Measurements from ENCODE around the gene HIF1AN.
A peak's percentile ranks its signal among the peaks of the same experiment; 100 is the strongest.

HIF1AN gene

DNA sequence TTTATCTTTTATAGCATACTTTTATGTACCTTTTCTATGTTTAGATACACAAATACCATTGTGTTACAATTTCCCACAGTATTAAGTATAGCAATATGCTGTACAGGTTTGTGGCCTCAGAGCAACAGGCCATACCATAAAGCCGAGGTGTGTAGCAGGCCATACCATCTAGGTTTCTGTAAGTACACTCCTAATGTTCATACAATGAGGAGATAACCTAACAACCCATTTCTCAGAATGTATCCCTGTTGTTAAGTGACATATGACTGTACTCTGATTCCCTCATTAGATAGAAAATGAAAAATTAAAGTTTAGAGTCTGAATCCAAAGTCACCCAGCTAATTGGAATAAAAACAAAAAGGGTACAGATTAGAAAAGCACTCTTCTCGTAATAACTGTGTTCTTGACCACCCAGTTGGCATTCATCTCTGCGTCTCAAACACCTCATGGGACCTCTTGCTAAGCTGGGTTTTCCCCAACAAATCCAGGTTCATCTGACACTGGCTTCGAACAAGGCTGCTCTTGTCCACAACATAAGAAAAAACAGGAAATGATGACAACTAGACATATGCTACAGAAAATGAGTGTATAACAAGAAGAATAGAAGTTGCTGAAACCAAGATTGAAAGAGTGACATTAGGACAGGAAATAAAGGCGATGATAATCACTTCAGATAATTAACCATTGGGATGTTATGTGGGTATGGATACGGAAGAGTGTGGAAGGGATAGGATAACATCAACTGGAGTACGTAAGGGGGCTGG is 7.4 kb upstream of the HIF1AN start:
- peak overlapping the region; percentile 97 to 98 for H3K27ac Mint-ChIP-seq
- H3K9me3 Mint-ChIP-seq: no peaks in the 10 kb centered on the region
- H3K27me3 Mint-ChIP-seq: no peaks in the 10 kb centered on the region
- H3K4me3 Mint-ChIP-seq: peak overlapping the region; percentile 91 to 96
- ATAC-seq (replicated peaks) (peak; percentile 48), DNase-seq (no peak)
- H3K4me1 Mint-ChIP-seq (ENCODE audit: low read depth in 2 of 2): peaks cover 19 to 26% of the 10 kb centered on the region in 2 donors
- H3K36me3 Mint-ChIP-seq (ENCODE audit: insufficient read depth): peaks cover 33% of the 10 kb centered on the region

DNA sequence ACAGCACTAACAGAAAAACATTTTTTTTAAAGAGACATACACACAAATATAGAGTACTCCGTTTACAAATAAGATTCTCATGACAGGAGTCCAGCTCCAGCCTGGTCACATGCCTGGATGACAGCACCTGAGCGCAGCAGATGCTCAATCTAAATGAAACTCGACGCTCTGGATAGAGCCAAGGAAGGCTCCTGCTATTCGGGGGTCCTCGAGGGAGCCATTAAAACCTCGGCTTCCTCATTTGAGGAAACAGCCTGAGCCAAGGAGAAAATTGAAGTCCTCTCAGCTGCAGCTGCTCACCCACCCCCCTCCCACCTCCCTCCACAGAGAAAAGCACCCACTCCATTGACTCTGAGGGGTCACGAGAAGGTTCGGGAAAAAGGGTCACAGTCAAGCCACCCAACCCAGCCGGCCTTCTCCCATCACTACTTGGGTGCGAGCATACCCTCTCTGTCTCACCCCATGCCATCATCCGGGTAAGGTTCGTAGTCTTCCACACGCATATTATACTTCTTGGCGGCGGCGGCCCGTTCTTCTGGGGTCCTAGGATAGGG is 6.7 kb upstream of the HIF1AN start:
- Mint-ChIP-seq H3K4me1 (ENCODE audit: low read depth in 2 of 2) (peaks cover 19 to 23% of the 10 kb centered on the region in 2 donors), H3K36me3 (ENCODE audit: insufficient read depth) (peaks cover 29% of the 10 kb centered on the region), H3K27me3 (no peaks in the 10 kb centered on the region), H3K27ac (peak overlapping the region; percentile 97 to 98), H3K4me3 (peak overlapping the region; percentile 91 to 96), H3K9me3 (no peaks in the 10 kb centered on the region)
- DNase-seq (peak in 2 of 3 experiments; percentile 5 to 17), ATAC-seq (replicated peaks) (peak; percentile 18)

DNA sequence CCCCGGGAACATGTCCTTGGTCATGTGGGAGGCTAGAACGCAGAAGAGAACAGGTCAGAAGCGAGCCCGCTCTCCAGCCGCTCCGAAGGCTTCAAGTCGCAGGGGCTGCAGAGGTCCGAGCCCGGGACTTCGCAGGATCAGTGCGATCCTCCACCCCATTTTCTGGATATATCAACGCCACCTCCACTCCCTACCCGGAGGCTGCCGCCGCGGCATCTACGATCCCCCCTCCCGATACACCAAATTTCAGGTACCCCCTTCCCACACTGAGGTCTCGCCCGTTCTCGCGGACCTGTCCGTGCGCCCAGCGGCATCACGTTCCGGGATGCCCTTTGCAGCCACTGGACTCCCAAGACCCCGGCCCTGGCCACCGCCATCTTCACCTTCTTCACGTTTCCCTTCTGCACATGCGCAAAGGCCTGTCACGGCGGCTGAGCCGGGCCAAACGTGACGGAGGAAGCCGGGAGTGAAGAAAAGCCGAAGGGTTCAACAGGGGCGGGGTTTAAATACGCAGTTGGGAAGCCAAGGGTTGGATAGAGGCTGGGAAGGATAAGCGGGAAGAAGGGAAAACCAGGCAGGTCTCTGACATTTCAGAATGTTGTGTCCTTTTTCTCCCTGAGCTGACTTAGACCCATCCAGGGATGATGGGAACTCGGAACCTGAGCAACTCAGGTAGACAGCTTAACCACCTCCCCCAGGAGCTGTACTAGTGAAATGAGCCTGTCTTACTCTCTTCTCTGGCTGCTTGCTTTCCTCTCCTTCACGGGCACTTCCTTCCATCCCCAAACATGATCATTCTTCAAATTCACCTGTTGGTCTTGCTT is 6.1 kb upstream of the HIF1AN start, which contains the start of gene NDUFB8:
NDUFB8 (minus strand) TSS at position 397 of the 824 bp plus-strand sequence; CDS start at position 377, 20 bp downstream.
- DNase-seq (peak; percentile 82 to 87 (median 86)), ATAC-seq (replicated peaks) (peak; percentile 82)
- Mint-ChIP-seq H3K36me3 (ENCODE audit: insufficient read depth) (peaks cover 29% of the 10 kb centered on the region), H3K27ac (peak within 1 kb of the TSS; percentile 97 to 98), H3K4me1 (ENCODE audit: low read depth in 2 of 2) (peaks cover 15 to 23% of the 10 kb centered on the region in 2 donors), H3K4me3 (peak within 1 kb of the TSS; percentile 91 to 96), H3K27me3 (no peaks in the 10 kb centered on the region), H3K9me3 (no peaks in the 10 kb centered on the region)

DNA sequence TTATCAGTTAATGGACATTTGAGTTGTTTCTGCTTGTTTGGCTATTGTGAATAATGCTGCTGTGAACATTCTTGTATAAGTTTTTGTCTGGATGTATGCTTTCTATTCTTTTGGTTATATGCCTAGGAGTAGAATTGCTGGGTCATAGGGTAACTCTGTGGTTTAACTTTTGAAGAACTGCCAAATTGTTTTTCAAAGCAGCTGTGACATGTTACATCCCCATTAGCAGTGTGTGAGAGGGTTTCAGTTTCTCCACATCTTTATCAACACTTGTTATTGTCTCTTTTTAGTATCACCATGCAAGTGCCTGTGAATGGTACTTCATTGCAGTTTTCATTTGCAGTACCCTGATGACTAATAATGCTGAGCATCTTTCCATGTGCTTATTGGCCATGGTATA is 4.0 kb upstream of the HIF1AN start:
- H3K9me3 Mint-ChIP-seq: no peaks in the 10 kb centered on the region
- no peaks in the 10 kb centered on the region for H3K27me3 Mint-ChIP-seq
- no peak for DNase-seq
- peaks cover 18 to 23% of the 10 kb centered on the region in 2 donors for H3K4me1 Mint-ChIP-seq (ENCODE audit: low read depth in 2 of 2)
- no peak overlapping the region for H3K27ac Mint-ChIP-seq
- no peak for ATAC-seq (replicated peaks)
- H3K4me3 Mint-ChIP-seq: no peak overlapping the region
- peaks cover 10% of the 10 kb centered on the region for H3K36me3 Mint-ChIP-seq (ENCODE audit: insufficient read depth)

DNA sequence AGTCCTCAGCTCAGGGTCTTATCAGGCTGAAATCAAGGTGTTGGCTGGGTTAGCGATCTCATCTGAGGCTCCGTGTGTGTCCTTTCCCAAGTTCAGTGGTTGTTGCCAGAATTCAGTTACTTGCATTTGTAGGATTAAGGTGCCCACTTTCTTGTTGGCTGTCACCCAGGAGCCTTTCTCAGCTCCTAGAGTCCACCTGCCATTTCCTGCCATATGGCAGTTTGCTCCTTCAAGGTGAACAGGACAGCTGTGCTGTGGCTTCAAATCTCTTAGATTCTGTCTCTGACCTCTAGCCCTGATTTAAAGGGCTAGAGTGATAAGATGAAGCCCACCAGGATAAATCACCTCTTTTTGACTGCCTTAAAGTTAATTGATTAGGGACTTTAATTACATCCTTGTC is 1.0 kb upstream of the HIF1AN start:
- Mint-ChIP-seq H3K4me3 (no peak overlapping the region), H3K36me3 (ENCODE audit: insufficient read depth) (peaks cover 17% of the 10 kb centered on the region), H3K27me3 (no peaks in the 10 kb centered on the region), H3K4me1 (ENCODE audit: low read depth in 2 of 2) (peaks cover 21 to 22% of the 10 kb centered on the region in 2 donors), H3K27ac (no peak overlapping the region), H3K9me3 (no peaks in the 10 kb centered on the region)
- no peak for DNase-seq
- no peak for ATAC-seq (replicated peaks)

DNA sequence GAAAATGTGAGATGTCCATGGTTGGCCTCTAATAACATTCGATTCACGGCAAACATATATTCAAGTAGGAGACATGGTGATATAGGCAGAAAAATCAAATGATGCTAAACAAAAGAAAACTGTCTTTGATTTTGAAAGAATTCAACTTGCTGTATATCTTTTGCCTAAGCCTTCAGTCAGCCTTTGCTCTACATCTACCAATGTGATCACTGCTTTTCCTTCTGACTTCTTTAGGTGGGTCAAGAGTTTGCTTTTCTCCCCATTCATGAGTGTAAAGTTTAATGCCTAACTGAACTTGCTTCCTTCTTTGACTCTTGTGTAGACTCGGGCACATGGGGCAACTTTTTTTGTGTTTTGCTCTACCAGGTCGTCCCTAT is 417 bp upstream of the HIF1AN start:
- no peaks in the 10 kb centered on the region for H3K9me3 Mint-ChIP-seq
- DNase-seq (no peak), ATAC-seq (replicated peaks) (peak; percentile 1)
- peaks cover 16 to 17% of the 10 kb centered on the region in 2 donors for H3K4me1 Mint-ChIP-seq (ENCODE audit: low read depth in 2 of 2)
- no peak overlapping the region for H3K27ac Mint-ChIP-seq
- peaks cover 17% of the 10 kb centered on the region for H3K36me3 Mint-ChIP-seq (ENCODE audit: insufficient read depth)
- H3K4me3 Mint-ChIP-seq: no peak overlapping the region
- H3K27me3 Mint-ChIP-seq: no peaks in the 10 kb centered on the region

DNA sequence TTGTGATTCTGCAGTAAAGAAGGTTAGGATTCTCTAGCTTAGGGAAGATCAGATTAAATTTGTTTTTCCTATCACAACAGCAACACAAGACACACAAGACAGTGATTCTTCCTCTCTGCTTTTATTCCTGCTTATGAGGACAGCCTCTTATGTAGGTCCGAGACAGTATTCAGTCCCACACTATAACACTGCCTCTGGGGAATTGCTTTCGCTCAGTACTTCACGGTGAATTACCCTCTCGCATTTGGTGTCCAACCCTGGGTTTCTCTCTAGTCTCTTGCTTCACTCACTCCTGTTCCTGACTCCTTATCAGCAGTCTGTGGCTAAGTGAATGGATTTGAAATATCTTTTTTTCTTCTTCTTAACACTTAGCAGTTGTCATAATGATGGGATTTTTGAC is 1.7 kb downstream of the HIF1AN start:
- Mint-ChIP-seq H3K4me3 (peak overlapping the region in 1 of 2 donors; percentile 34), H3K36me3 (ENCODE audit: insufficient read depth) (peaks cover 36% of the 10 kb centered on the region), H3K9me3 (no peaks in the 10 kb centered on the region), H3K27ac (no peak overlapping the region), H3K4me1 (ENCODE audit: low read depth in 2 of 2) (peaks cover 14 to 19% of the 10 kb centered on the region in 2 donors), H3K27me3 (no peaks in the 10 kb centered on the region)
- ATAC-seq (replicated peaks): no peak
- DNase-seq: no peak

DNA sequence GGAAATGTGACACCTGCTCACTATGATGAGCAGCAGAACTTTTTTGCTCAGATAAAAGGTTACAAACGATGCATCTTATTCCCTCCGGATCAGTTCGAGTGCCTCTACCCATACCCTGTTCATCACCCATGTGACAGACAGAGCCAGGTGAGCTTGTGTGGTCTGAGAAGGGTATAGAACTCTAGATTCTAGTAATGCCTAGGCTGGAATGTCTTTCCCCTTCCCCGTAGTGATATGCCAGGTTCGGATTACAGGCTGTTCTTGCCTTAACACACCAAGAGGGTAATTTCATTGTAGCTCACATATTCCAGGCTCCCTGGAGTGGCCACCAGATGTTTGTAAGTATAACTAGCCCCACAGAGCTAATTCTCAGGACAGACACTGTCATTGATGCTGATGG is 9.2 kb downstream of the HIF1AN start:
- Mint-ChIP-seq H3K27me3 (no peaks in the 10 kb centered on the region), H3K9me3 (no peaks in the 10 kb centered on the region), H3K4me3 (no peak overlapping the region), H3K4me1 (ENCODE audit: low read depth in 2 of 2) (peaks cover 3 to 4% of the 10 kb centered on the region in 2 donors), H3K27ac (no peak overlapping the region), H3K36me3 (ENCODE audit: insufficient read depth) (peaks cover 85% of the 10 kb centered on the region)
- no peak for DNase-seq
- ATAC-seq (replicated peaks): no peak

DNA sequence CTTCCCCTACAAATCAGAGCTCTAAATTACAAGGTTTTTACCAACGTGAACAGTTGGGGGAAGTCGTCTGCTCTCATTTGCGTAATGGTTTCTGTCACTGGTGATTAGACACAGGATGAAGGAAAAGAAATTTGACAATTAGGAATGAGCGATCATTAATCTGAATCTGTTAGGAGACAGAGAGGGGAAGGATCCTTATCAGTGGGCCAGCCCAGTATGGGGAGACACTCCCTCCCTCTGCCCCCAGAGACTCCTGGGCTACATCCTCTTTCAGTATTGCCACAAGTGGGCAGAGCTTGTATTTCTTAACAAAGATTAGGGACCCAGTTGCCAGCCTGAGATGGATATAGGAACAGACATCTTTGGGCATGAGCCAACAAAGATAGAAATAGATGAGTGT is 15.5 kb downstream of the HIF1AN start:
- H3K9me3 Mint-ChIP-seq: no peaks in the 10 kb centered on the region
- H3K4me1 Mint-ChIP-seq (ENCODE audit: low read depth in 2 of 2): peaks cover 0 to 3% of the 10 kb centered on the region in 2 donors
- no peak overlapping the region for H3K4me3 Mint-ChIP-seq
- H3K27me3 Mint-ChIP-seq: no peaks in the 10 kb centered on the region
- ATAC-seq (replicated peaks) (no peak), DNase-seq (no peak)
- peaks cover 34% of the 10 kb centered on the region for H3K36me3 Mint-ChIP-seq (ENCODE audit: insufficient read depth)
- H3K27ac Mint-ChIP-seq: no peak overlapping the region

DNA sequence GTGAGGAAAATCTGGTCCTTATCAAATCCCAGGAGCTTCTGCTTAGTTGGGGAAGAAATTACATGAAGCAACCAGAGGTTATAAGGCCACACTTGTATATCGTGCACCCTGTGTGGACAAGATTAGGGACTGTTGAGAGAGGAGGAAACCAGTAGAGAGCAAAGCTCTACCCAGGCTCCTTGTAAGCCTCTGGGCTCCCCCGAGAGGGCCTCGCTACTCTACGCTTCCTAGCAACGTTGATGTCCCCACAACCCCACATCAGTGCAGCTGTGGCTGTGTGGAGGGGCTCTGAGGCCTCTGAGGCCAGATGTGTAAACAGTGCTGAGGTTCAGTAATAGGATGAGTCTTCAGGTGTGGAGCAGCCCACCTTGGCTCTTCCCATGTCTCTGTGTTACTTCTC is 16.0 kb downstream of the HIF1AN start:
- Mint-ChIP-seq H3K4me1 (ENCODE audit: low read depth in 2 of 2) (peaks cover 0 to 3% of the 10 kb centered on the region in 2 donors), H3K27ac (no peak overlapping the region), H3K36me3 (ENCODE audit: insufficient read depth) (peaks cover 28% of the 10 kb centered on the region), H3K9me3 (no peaks in the 10 kb centered on the region), H3K27me3 (no peaks in the 10 kb centered on the region), H3K4me3 (no peak overlapping the region)
- ATAC-seq (replicated peaks) (no peak), DNase-seq (no peak)

DNA sequence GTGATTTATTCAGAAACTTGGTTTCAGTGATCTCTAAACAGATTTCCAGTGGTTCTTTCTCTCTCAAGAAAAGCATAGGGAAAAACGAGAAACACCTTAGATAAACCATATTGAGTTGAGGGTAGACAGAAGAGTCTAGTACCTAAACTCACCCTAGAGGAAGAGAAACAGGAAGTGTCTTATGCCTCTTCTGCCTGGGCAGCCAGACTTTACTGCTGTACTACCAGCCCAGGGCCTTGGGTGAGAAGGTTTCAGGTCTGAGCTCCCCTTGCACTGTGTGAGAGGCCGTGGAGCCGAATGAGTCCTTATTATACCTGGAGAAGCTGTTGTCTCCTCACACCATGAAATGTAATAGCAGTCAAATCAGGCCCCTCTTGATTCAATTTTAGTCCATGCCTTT is 18.2 kb downstream of the HIF1AN start:
- no peak for DNase-seq
- Mint-ChIP-seq H3K27me3 (no peaks in the 10 kb centered on the region), H3K4me1 (ENCODE audit: low read depth in 2 of 2) (no peaks in the 10 kb centered on the region), H3K4me3 (no peak overlapping the region), H3K27ac (no peak overlapping the region), H3K36me3 (ENCODE audit: insufficient read depth) (peaks cover 13% of the 10 kb centered on the region), H3K9me3 (no peaks in the 10 kb centered on the region)
- no peak for ATAC-seq (replicated peaks)

DNA sequence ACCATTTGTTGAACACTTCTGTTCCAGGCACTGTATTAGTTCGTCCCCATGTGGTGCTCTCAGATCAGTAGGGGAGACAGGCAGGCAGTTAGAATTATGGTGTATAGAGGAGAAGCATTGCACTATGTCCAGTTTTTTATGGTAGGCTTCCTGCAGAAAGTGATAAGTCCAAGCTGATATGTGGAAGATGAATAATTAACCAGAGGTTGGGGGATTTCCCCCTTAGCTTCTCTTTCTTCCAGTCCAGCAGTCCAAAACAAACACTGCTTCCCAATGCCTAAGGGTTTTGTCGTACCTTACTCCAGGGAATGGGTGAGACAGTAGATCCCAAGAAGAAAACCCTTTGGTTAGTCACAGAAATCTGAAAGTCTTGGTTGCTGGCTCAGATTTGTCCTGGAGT is 19.2 kb downstream of the HIF1AN start:
- no peak for DNase-seq

DNA sequence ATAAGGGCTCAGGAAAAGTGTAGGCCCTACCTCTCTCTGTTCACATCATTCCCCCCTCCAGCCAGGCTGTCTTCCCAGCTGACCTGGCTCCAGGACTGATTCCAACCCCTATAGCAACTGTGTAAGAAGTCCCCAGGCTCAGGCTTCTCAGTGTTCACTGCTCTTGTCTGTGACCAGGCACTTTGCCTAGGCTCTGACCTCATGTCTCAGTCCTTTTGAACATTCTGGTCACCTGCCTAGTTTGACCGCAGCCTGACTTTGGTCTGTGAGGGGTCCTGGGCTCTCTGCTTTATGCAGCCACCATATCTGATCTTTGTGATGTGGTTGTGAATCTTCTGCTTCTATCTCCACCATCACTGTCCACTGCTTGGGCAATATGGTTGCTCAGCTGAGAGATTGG is 24.5 kb downstream of the HIF1AN start:
- Mint-ChIP-seq H3K9me3 (no peaks in the 10 kb centered on the region), H3K27ac (peak overlapping the region in 1 of 2 donors; percentile 6), H3K4me1 (ENCODE audit: low read depth in 2 of 2) (peaks cover 0 to 10% of the 10 kb centered on the region in 2 donors), H3K4me3 (peak overlapping the region in 1 of 2 donors; percentile 3), H3K36me3 (ENCODE audit: insufficient read depth) (peaks cover 2% of the 10 kb centered on the region), H3K27me3 (peaks cover 10 to 14% of the 10 kb centered on the region in 2 donors)
- ATAC-seq (replicated peaks) (no peak), DNase-seq (no peak)

More for the DNA sequence above, 19.2 kb downstream of the HIF1AN start:
- Mint-ChIP-seq H3K4me3 (no peak overlapping the region), H3K36me3 (ENCODE audit: insufficient read depth) (peaks cover 3% of the 10 kb centered on the region), H3K27ac (no peak overlapping the region), H3K4me1 (ENCODE audit: low read depth in 2 of 2) (no peaks in the 10 kb centered on the region), H3K27me3 (no peaks in the 10 kb centered on the region), H3K9me3 (no peaks in the 10 kb centered on the region)
- no peak for ATAC-seq (replicated peaks)
